ENCODE data around the gene NDUFA5. TPM values are rescaled to one million over a fixed set of nuclear protein-coding genes. Genes with fewer than 3 reads are reported as not detected.
"Not testable (repeated sequence)": the region's sequence is repeated elsewhere in the genome, so short reads cannot be mapped to it uniquely, and the experiment has no call there.

The NDUFA5 gene
- total RNA-seq, 1 experiment from 2014 or later, result 105 TPM

- H3K9me3 ChIP-seq (replicated peaks), result no peaks in the 10 kb centered on the region
- H3K4me1 ChIP-seq, result no peaks in the 10 kb centered on the region; the same call in 1 of the 2 replicates
- DNase-seq, result no peak
- H3K4me3 ChIP-seq, result no peak overlapping the region
- no peaks in the 10 kb centered on the region for H3K36me3 ChIP-seq
- H3K27me3 ChIP-seq, result no peaks in the 10 kb centered on the region
- H3K27ac ChIP-seq, result no peak overlapping the region
Observed at GRCh38 chr7:123571684-123572083, 14.1 kb upstream of the NDUFA5 start.

- Histone ChIP-seq H3K4me3 (no peak overlapping the region), H3K36me3 (no peaks in the 10 kb centered on the region), H3K4me1 (no peaks in the 10 kb centered on the region; the same call in 1 of the 2 replicates), H3K27me3 (no peaks in the 10 kb centered on the region), H3K27ac (no peak overlapping the region), H3K9me3 (replicated peaks) (no peaks in the 10 kb centered on the region)
- no peak for DNase-seq
Observed at GRCh38 chr7:123571187-123571586, 13.6 kb upstream of the NDUFA5 start.

- Histone ChIP-seq H3K4me3 (no peak overlapping the region), H3K9me3 (replicated peaks) (no peaks in the 10 kb centered on the region), H3K4me1 (no peaks in the 10 kb centered on the region; the same call in 1 of the 2 replicates), H3K27me3 (no peaks in the 10 kb centered on the region), H3K36me3 (no peaks in the 10 kb centered on the region), H3K27ac (no peak overlapping the region)
- peak in 1 of 2 experiments; percentile 29 for DNase-seq
Observed at GRCh38 chr7:123570390-123571182, 13.0 kb upstream of the NDUFA5 start.

- Histone ChIP-seq H3K27ac (no peak overlapping the region), H3K4me3 (no peak overlapping the region), H3K4me1 (no peaks in the 10 kb centered on the region; the same call in 1 of the 2 replicates), H3K36me3 (no peaks in the 10 kb centered on the region), H3K27me3 (no peaks in the 10 kb centered on the region), H3K9me3 (replicated peaks) (no peaks in the 10 kb centered on the region)
- DNase-seq, result no peak
Observed at GRCh38 chr7:123569352-123570010, 11.9 kb upstream of the NDUFA5 start.

GRCh38 chr7:123562121-123562520 lies 4.5 kb upstream of the NDUFA5 start:
- Histone ChIP-seq H3K4me3 (no peak overlapping the region), H3K27ac (no peak overlapping the region), H3K9me3 (replicated peaks) (no peaks in the 10 kb centered on the region), H3K36me3 (no peaks in the 10 kb centered on the region), H3K27me3 (no peaks in the 10 kb centered on the region), H3K4me1 (peaks cover 7% of the 10 kb centered on the region)
- DNase-seq, result peak in 1 of 2 experiments; percentile 49

GRCh38 chr7:123558289-123558874 lies 764 bp upstream of the NDUFA5 start:
- peak overlapping the region; percentile 94 for H3K27ac ChIP-seq
- DNase-seq, result no peak

GRCh38 chr7:123557016-123557397 lies 611 bp downstream of the NDUFA5 start:
- Histone ChIP-seq H3K4me3 (peak overlapping the region; percentile 92), H3K4me1 (peaks cover 4% of the 10 kb centered on the region), H3K36me3 (peaks cover 8% of the 10 kb centered on the region), H3K27ac (peak overlapping the region; percentile 94), H3K27me3 (no peaks in the 10 kb centered on the region), H3K9me3 (replicated peaks) (no peaks in the 10 kb centered on the region)
- DNase-seq, result no peak

More at GRCh38 chr7:123558289-123558874, 764 bp upstream of the NDUFA5 start:
- Histone ChIP-seq H3K4me3 (peak overlapping the region; percentile 92), H3K9me3 (replicated peaks) (no peaks in the 10 kb centered on the region), H3K4me1 (peaks cover 9% of the 10 kb centered on the region), H3K27me3 (no peaks in the 10 kb centered on the region), H3K36me3 (no peaks in the 10 kb centered on the region)

GRCh38 chr7:123555484-123555883 lies 2.1 kb downstream of the NDUFA5 start:
- Histone ChIP-seq H3K9me3 (replicated peaks) (no peaks in the 10 kb centered on the region), H3K4me3 (no peak overlapping the region), H3K4me1 (0 out of 2 replicates have a peak, but pooled peaks cover 2% of the 10 kb centered on the region), H3K27me3 (no peaks in the 10 kb centered on the region), H3K36me3 (peaks cover 10% of the 10 kb centered on the region), H3K27ac (no peak overlapping the region)
- no peak for DNase-seq

GRCh38 chr7:123553159-123553558 lies 4.5 kb downstream of the NDUFA5 start:
- H3K9me3 ChIP-seq (replicated peaks), result no peaks in the 10 kb centered on the region
- H3K36me3 ChIP-seq, result peaks cover 22% of the 10 kb centered on the region
- H3K27ac ChIP-seq, result no peak overlapping the region
- 0 out of 2 replicates have a peak, but pooled peaks cover 2% of the 10 kb centered on the region for H3K4me1 ChIP-seq
- DNase-seq, result no peak
- no peak overlapping the region for H3K4me3 ChIP-seq
- H3K27me3 ChIP-seq, result no peaks in the 10 kb centered on the region

GRCh38 chr7:123552641-123553040 lies 5.0 kb downstream of the NDUFA5 start:
- no peaks in the 10 kb centered on the region for H3K9me3 ChIP-seq (replicated peaks)
- H3K4me3 ChIP-seq, result no peak overlapping the region
- no peak overlapping the region for H3K27ac ChIP-seq
- peaks cover 24% of the 10 kb centered on the region for H3K36me3 ChIP-seq
- no peaks in the 10 kb centered on the region for H3K27me3 ChIP-seq
- DNase-seq, result no peak
- 0 out of 2 replicates have a peak, but pooled peaks cover 2% of the 10 kb centered on the region for H3K4me1 ChIP-seq

GRCh38 chr7:123552134-123552533 lies 5.5 kb downstream of the NDUFA5 start:
- H3K4me3 ChIP-seq; H3K27me3 ChIP-seq; H3K9me3 ChIP-seq (replicated peaks); H3K4me1 ChIP-seq; H3K27ac ChIP-seq; DNase-seq: not testable (repeated sequence)
- peaks cover 24% of the 10 kb centered on the region for H3K36me3 ChIP-seq

GRCh38 chr7:123548406-123548805 lies 9.2 kb downstream of the NDUFA5 start:
- Histone ChIP-seq H3K27ac (no peak overlapping the region), H3K9me3 (replicated peaks) (no peaks in the 10 kb centered on the region), H3K4me1 (no peaks in the 10 kb centered on the region), H3K4me3 (no peak overlapping the region), H3K27me3 (no peaks in the 10 kb centered on the region), H3K36me3 (peaks cover 36% of the 10 kb centered on the region)
- no peak for DNase-seq

GRCh38 chr7:123539871-123540270 lies 17.7 kb downstream of the NDUFA5 start:
- no peak for DNase-seq
- H3K36me3 ChIP-seq, result peaks cover 5% of the 10 kb centered on the region; the same call in 1 of the 2 replicates
- H3K27me3 ChIP-seq, result no peaks in the 10 kb centered on the region
- no peak overlapping the region for H3K4me3 ChIP-seq
- H3K27ac ChIP-seq, result no peak overlapping the region
- peaks cover 9% of the 10 kb centered on the region; the same call in 1 of the 2 replicates for H3K4me1 ChIP-seq
- H3K9me3 ChIP-seq (replicated peaks), result no peaks in the 10 kb centered on the region

GRCh38 chr7:123538897-123539296 lies 18.7 kb downstream of the NDUFA5 start:
- Histone ChIP-seq H3K36me3 (peaks cover 5% of the 10 kb centered on the region; the same call in 1 of the 2 replicates), H3K27ac (no peak overlapping the region), H3K27me3 (no peaks in the 10 kb centered on the region), H3K4me1 (peaks cover 9% of the 10 kb centered on the region; the same call in 1 of the 2 replicates), H3K9me3 (replicated peaks) (no peaks in the 10 kb centered on the region), H3K4me3 (no peak overlapping the region)
- no peak for DNase-seq

All from SJCRH30 (cell line).